ENCODE measurements around the gene UBE2D2.

The UBE2D2 gene

GRCh38 chr5:139660923-139661814, 100.0 kb downstream of the UBE2D2 start:
- Mint-ChIP-seq H3K9me3 (no peaks in the 10 kb centered on the region), H3K36me3 (ENCODE audit: low read depth) (no peaks in the 10 kb centered on the region), H3K4me1 (peaks cover 63% of the 10 kb centered on the region), H3K4me3 (peak overlapping the region; percentile 20 to 77 (median 70)), H3K27ac (peak overlapping the region; percentile 92 to 98 (median 97)), H3K27me3 (ENCODE audit: low read depth) (no peaks in the 10 kb centered on the region)
- TF ChIP-seq CTCF (IDR thresholded peaks at IDR 0.05; ENCODE audit: unreplicated experiment in 3 of 3) = no peak

DNA sequence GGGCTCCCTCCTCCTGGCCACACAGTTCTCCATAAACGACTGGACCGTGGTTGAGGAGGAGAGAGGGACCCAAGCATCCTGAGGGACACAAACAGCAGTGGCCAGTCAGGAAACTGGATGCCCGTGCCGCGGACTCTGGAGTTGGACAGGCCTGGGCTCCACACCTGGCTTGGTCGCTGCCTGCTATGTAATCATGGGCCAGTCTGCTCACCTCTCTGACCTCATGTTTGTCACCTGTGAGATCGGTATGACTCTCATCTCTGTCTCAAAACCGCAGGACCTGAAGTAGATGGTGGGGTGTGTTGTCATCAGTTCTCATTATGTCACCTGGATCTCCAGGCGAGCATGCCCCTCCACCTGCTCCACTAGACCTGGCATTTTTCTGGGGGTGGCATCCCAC, 101.5 kb downstream of the UBE2D2 start:
- Mint-ChIP-seq H3K9me3 (no peaks in the 10 kb centered on the region), H3K27ac (peak overlapping the region; percentile 67 to 97 (median 92)), H3K4me1 (peaks cover 63% of the 10 kb centered on the region), H3K36me3 (ENCODE audit: low read depth) (no peaks in the 10 kb centered on the region), H3K27me3 (ENCODE audit: low read depth) (no peaks in the 10 kb centered on the region), H3K4me3 (peak overlapping the region in 1 of 3 experiments; percentile 51)
- no peak for TF ChIP-seq CTCF (IDR thresholded peaks at IDR 0.05; ENCODE audit: unreplicated experiment in 3 of 3)

DNA sequence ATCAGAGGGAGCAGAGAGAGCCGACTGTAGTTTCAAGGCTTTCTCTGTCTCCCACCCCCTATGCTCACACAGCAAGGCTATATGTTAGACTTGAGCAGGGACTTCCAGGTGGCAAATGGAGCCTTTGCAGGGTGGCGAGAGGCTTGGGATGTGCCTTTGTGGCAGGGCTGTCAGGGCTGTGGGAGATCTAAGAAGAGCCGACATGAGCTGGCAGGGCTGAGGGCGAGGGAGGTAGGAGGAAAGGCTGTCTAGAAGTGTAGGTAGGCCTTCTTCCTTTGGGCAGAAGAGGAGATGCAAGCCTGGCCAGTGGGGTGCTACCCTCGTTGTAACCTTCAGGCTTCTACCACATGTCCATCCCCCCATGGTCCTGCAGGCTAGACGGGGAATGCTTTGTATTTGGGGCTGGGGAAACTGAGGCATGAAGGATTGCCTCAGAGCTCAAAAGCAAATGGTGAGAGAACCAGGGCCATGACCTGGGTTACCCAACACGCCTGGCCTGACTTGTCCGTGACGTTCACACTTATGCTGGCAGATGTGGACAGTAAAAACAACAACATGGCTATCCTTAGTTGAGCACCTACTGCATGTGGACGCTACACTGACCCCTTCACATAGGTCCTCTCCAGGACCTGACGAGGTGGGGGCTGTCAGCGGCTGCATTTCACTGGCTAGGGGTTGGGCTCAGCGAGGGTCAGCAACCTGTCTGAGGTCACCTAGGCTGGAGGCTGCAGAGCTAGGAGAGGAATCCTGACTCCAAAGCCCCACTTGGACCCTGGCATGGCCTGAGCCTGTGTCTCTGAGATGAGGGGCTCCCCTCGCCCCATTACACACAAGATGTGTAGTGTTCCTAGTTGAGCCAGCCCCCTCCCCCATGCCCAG, 102.3 kb downstream of the UBE2D2 start:
- Mint-ChIP-seq H3K9me3 (no peaks in the 10 kb centered on the region), H3K36me3 (ENCODE audit: low read depth) (no peaks in the 10 kb centered on the region), H3K4me1 (peaks cover 62% of the 10 kb centered on the region), H3K27me3 (ENCODE audit: low read depth) (no peaks in the 10 kb centered on the region), H3K4me3 (no peak overlapping the region), H3K27ac (peak overlapping the region; percentile 51 to 92 (median 56))
- no peak for TF ChIP-seq CTCF (IDR thresholded peaks at IDR 0.05; ENCODE audit: unreplicated experiment in 3 of 3)

- H3K27ac Mint-ChIP-seq = peak overlapping the region in 2 of 3 experiments; percentile 33 to 55
- no peaks in the 10 kb centered on the region for H3K36me3 Mint-ChIP-seq (ENCODE audit: low read depth)
- no peaks in the 10 kb centered on the region for H3K9me3 Mint-ChIP-seq
- no peak overlapping the region for H3K4me3 Mint-ChIP-seq
- no peaks in the 10 kb centered on the region for H3K27me3 Mint-ChIP-seq (ENCODE audit: low read depth)
- no peak for TF ChIP-seq CTCF (IDR thresholded peaks at IDR 0.05; ENCODE audit: unreplicated experiment in 3 of 3)
- H3K4me1 Mint-ChIP-seq = peaks cover 62% of the 10 kb centered on the region
Measured at GRCh38 chr5:139664086-139664693, 103.1 kb downstream of the UBE2D2 start.

- no peaks in the 10 kb centered on the region for H3K36me3 Mint-ChIP-seq (ENCODE audit: low read depth)
- H3K4me3 Mint-ChIP-seq = no peak overlapping the region
- H3K27ac Mint-ChIP-seq = no peak overlapping the region
- no peak for TF ChIP-seq CTCF (IDR thresholded peaks at IDR 0.05; ENCODE audit: unreplicated experiment in 3 of 3)
- H3K9me3 Mint-ChIP-seq = no peaks in the 10 kb centered on the region
- peaks cover 66% of the 10 kb centered on the region for H3K4me1 Mint-ChIP-seq
- no peaks in the 10 kb centered on the region for H3K27me3 Mint-ChIP-seq (ENCODE audit: low read depth)
Measured at GRCh38 chr5:139664727-139665351, 103.7 kb downstream of the UBE2D2 start.
